HT1080 (cell line): ENCODE measurements around the gene HSPB2. TPM values are rescaled to one million over a fixed set of nuclear protein-coding genes. Genes with fewer than 3 reads are reported as not detected.

Experiments used
- small RNA-seq: library from RNA; depleted of rRNA; stranded (forward); fragments of <200 nt; gene quantifications from one replicate; pipeline ENCODE3, GENCODE V24; 2014
- total RNA-seq: library from RNA; depleted of rRNA; stranded (reverse); fragments of >200 nt; shearing (Covaris generic); gene quantifications from 2 replicates; pipeline ENCODE4 v1.2.3, GENCODE V29; 2014; rRNA removed

HSPB2 gene
- total RNA-seq, 1 experiment from 2014 or later = not detected

Small RNAs within 50 kb of the gene (small RNA-seq; reads per million reads assigned to genes)
- not detected for gene C11orf52
- gene GNG5P3 = not detected
- not detected for gene RNA5SP351
- not detected for gene RPL37AP8

Other genes with a start within 250 kb of the HSPB2 start
- 23.9 and 33.9 TPM in 2 replicates for gene PPP2R1B, start 146.3 kb upstream of the HSPB2 start, total RNA-seq
- 18.3 and 25.1 TPM in 2 replicates for gene ALG9, start 41.2 kb upstream of the HSPB2 start, total RNA-seq
- 6.0 and 7.0 TPM in 2 replicates for gene FDXACB1, start 33.6 kb upstream of the HSPB2 start, total RNA-seq
- gene CFAP68, start 33.2 kb upstream of the HSPB2 start, total RNA-seq = 63.7 and 74.6 TPM in 2 replicates
- gene CRYAB, start 964 bp upstream of the HSPB2 start, total RNA-seq = not detected in 2 replicates
- gene C11orf52, start 6.2 kb downstream of the HSPB2 start, total RNA-seq = not detected in 2 replicates
- 2.8 and 5.1 TPM in 2 replicates for gene DIXDC1, start 24.6 kb downstream of the HSPB2 start, total RNA-seq
- gene DLAT, start 112.7 kb downstream of the HSPB2 start, total RNA-seq = 65.8 and 67.9 TPM in 2 replicates
- gene PIH1D2, start 161.3 kb downstream of the HSPB2 start, total RNA-seq = 1.3 TPM in 2 replicates
- 22.1 and 27.2 TPM in 2 replicates for gene NKAPD1, start 161.6 kb downstream of the HSPB2 start, total RNA-seq
- 106 and 119 TPM in 2 replicates for gene TIMM8B, start 174.0 kb downstream of the HSPB2 start, total RNA-seq
- gene SDHD, start 174.1 kb downstream of the HSPB2 start, total RNA-seq = 247 and 308 TPM in 2 replicates